H1 (cell line): Measurements from ENCODE around the gene NUDT7.
A peak's percentile ranks its signal among the peaks of the same experiment; 100 is the strongest.

ENCODE experiments used
- CEBPB ChIP-seq: IDR thresholded peaks from 2 replicates; pipeline ENCODE4 v1.6.1; 2012; ENCODE audit warnings: low read depth, low read length
- CREB1 ChIP-seq: IDR thresholded peaks from 2 replicates; pipeline ENCODE4 v1.6.1; 2012; ENCODE audit warnings: inconsistent platforms
- CTCF ChIP-seq, 3 experiments: IDR thresholded peaks; 1 replicate in 2 of 3; 2 replicates in 1 of 3; pipeline versions ENCODE4 v1.5.1 to v1.6.1; 2011; ENCODE audit warnings: low read length in 3 of 3, mild to moderate bottlenecking in 3 of 3, inconsistent platforms in 2 of 3, low read depth in 1 of 3, moderate library complexity in 1 of 3; ENCODE audit not compliant: insufficient read depth in 1 of 3; ENCODE audit errors: control extremely low read depth in 1 of 3
- EZH2 ChIP-seq: fragments of 200-600 bp; sonication (generic); IDR thresholded peaks from 2 replicates; pipeline ENCODE4 v1.7.1; 2012; ENCODE audit warnings: low read depth, mild to moderate bottlenecking, moderate library complexity, low read length, inconsistent platforms; ENCODE audit not compliant: severe bottlenecking
- KDM1A ChIP-seq: fragments of 200-600, 300-600 bp; sonication (generic); IDR thresholded peaks from 2 replicates; pipeline ENCODE4 v1.7.1; 2016; ENCODE audit warnings: mild to moderate bottlenecking, low read length, borderline replicate concordance
- NANOG ChIP-seq: IDR thresholded peaks from 2 replicates; pipeline ENCODE4 v1.6.1; 2011; ENCODE audit warnings: low read length, low read depth, mild to moderate bottlenecking, inconsistent platforms; ENCODE audit not compliant: insufficient read depth, poor library complexity, severe bottlenecking
- POLR2A ChIP-seq, 2 experiments: IDR thresholded peaks; 1 replicate in 1 of 2; 2 replicates in 1 of 2; pipeline ENCODE4 v1.6.1; 2011; ENCODE audit warnings: low read depth in 2 of 2, low read length in 2 of 2, mild to moderate bottlenecking in 2 of 2; ENCODE audit errors: control extremely low read depth in 1 of 2
- TAF7 ChIP-seq: optimal IDR thresholded peaks from 2 replicates; pipeline ENCODE3; 2011; ENCODE audit warnings: low read depth, mild to moderate bottlenecking, inconsistent platforms, low read length, moderate library complexity, borderline replicate concordance
- TEAD4 ChIP-seq: IDR thresholded peaks from 2 replicates; pipeline ENCODE4 v1.6.1; 2012; ENCODE audit warnings: low read depth, low read length, inconsistent platforms, mixed read lengths

GRCh38 chr16:77722309-77723107 is at the start of gene NUDT7:
- peak in 2 of 3 experiments; percentile 4 to 42; a peak in 2 of 4 replicates for TF ChIP-seq CTCF (IDR thresholded peaks at IDR 0.05; ENCODE audit: control extremely low read depth in 1 of 3, insufficient read depth in 1 of 3, low read depth in 1 of 3, low read length in 3 of 3)
- no peak; the same call in 1 of the 2 replicates for TF ChIP-seq CEBPB
- TF ChIP-seq EZH2: no peak
- no peak for TF ChIP-seq CREB1
- peak; percentile 22; the same call in 1 of the 2 replicates for TF ChIP-seq TEAD4
- TF ChIP-seq KDM1A: peak; percentile 52; the same call in 1 of the 2 replicates
- TF ChIP-seq POLR2A (IDR thresholded peaks at IDR 0.05; ENCODE audit: control extremely low read depth in 1 of 2, low read depth in 2 of 2, low read length in 2 of 2): peak; percentile 45 to 89
- no peak for TF ChIP-seq NANOG
- peak; percentile 57 for TF ChIP-seq TAF7
